Left ventricle myocardium superior (tissue), 1 donor: ENCODE data around the gene RETREG3. TPM values are rescaled to one million over a fixed set of nuclear protein-coding genes. Genes with fewer than 3 reads are reported as not detected.
A peak's percentile ranks its signal among the peaks of the same experiment; 100 is the strongest.
"Not testable (repeated sequence)": the region's sequence is repeated elsewhere in the genome, so short reads cannot be mapped to it uniquely, and the experiment has no call there.

Source experiments
- ATAC-seq: fragments of 200-7000 bp; cut with Tn5 transposase; one replicate; pipeline ENCODE4 v1.9.1; 2020; ENCODE audit warnings: mild to moderate bottlenecking, moderate library complexity
- DNase-seq: peaks from one replicate; pipeline ENCODE4 v3.0.0-alpha.2; 2020
- intact Hi-C: fragments of 100-400 bp; cut with micrococcal nuclease; formaldehyde crosslinking; loops from one replicate; pipeline ENCODE4 v1.11.0; 2022
- long read RNA-seq: library from polyadenylated mRNA; unstranded; transcript quantifications from one replicate; pipeline ENCODE4 v2.0.0, GENCODE V29; 2021
- total RNA-seq: library from RNA; stranded (reverse); fragmentation: NEBNext Ultra II Directional; extraction: Animal tissue kit (Norgen Biotek cat#: 25700); gene quantifications from one replicate; pipeline ENCODE4 v1.2.1, GENCODE V29; 2021
- donor health status: DM: no; HTN: yes; CAD: no; lungs with severe emphysema.

Gene RETREG3
- 25.7 TPM for total RNA-seq
- long read RNA-seq, transcript RETREG3-201 (9 exons, 3,759 nt) = major isoform, 14 of 34 reads
- long read RNA-seq, partial matches to known transcripts = 4 of 34 reads
- long read RNA-seq, other reads (novel, unspliced or antisense) = 12 of 34 reads

- ATAC-seq (peak; percentile 98), DNase-seq (peak; percentile 100)
- intact Hi-C loops = no loop called here
These were observed at the start of gene RETREG3, which contains the start of gene TUBG1 for GRCh38 chr17:42609182-42609813. TSS of gene RETREG3 (minus strand) at chr17:42609374. CDS start at chr17:42609324, 50 bp downstream. TSS of gene TUBG1 (plus strand) at chr17:42609683. CDS start at chr17:42609738, 55 bp downstream.

GRCh38 chr17:42657824-42658588, 48.8 kb upstream of the RETREG3 start:
- intact Hi-C loops = no loop called here
- DNase-seq = no peak

GRCh38 chr17:42655528-42655927, 46.4 kb upstream of the RETREG3 start:
- no peak for ATAC-seq
- intact Hi-C loops = no loop called here
- DNase-seq = no peak

More at GRCh38 chr17:42657824-42658588, 48.8 kb upstream of the RETREG3 start:
- ATAC-seq = no peak

- DNase-seq = peak; percentile 77
- intact Hi-C loops = no loop called here
- peak; percentile 87 for ATAC-seq
These were observed 44.3 kb upstream of the RETREG3 start for GRCh38 chr17:42653179-42654124.

GRCh38 chr17:42651392-42651791, 42.2 kb upstream of the RETREG3 start:
- intact Hi-C loops = no loop called here
- ATAC-seq (no peak), DNase-seq (no peak)

GRCh38 chr17:42647778-42648177, 38.6 kb upstream of the RETREG3 start:
- DNase-seq (no peak), ATAC-seq (no peak)
- intact Hi-C loops = no loop called here

- no peak for DNase-seq
- ATAC-seq = no peak
- intact Hi-C loops = no loop called here
These were observed 33.2 kb upstream of the RETREG3 start for GRCh38 chr17:42642336-42642735.

- DNase-seq = no peak
- ATAC-seq = no peak
- intact Hi-C loops = no loop called here
These were observed 30.9 kb upstream of the RETREG3 start for GRCh38 chr17:42640121-42640520.

GRCh38 chr17:42639525-42640113, 30.4 kb upstream of the RETREG3 start:
- intact Hi-C loops = no loop called here
- no peak for ATAC-seq
- no peak for DNase-seq

- ATAC-seq = no peak
- DNase-seq = no peak
- intact Hi-C loops = no loop called here
These were observed 23.8 kb upstream of the RETREG3 start for GRCh38 chr17:42632949-42633444.

GRCh38 chr17:42629411-42630009, 20.3 kb upstream of the RETREG3 start:
- DNase-seq (no peak), ATAC-seq (no peak)
- intact Hi-C loops = no loop called here

GRCh38 chr17:42627032-42627764, 18.0 kb upstream of the RETREG3 start:
- intact Hi-C loops, ATAC-seq, DNase-seq: not testable (repeated sequence)

- intact Hi-C loops = no loop called here
- ATAC-seq (peak; percentile 64), DNase-seq (no peak)
These were observed 14.8 kb upstream of the RETREG3 start for GRCh38 chr17:42623732-42624596.

- ATAC-seq (no peak), DNase-seq (no peak)
- intact Hi-C loops = no loop called here
These were observed 14.1 kb upstream of the RETREG3 start for GRCh38 chr17:42623271-42623670.

GRCh38 chr17:42621987-42622386, 12.8 kb upstream of the RETREG3 start:
- ATAC-seq, DNase-seq, intact Hi-C loops: not testable (repeated sequence)

GRCh38 chr17:42618442-42619150, 9.4 kb upstream of the RETREG3 start:
- DNase-seq (peak; percentile 76), ATAC-seq (peak; percentile 98)
- intact Hi-C loops = no loop called here
